GM12865 (cell line): ENCODE results near the gene MICAL3.

ENCODE experiments used
- DNase-seq: peaks from one replicate; pipeline ENCODE4 v3.0.0; 2010; ENCODE audit warnings: low read depth
- H3K4me3 ChIP-seq: 2 replicates; pipeline ENCODE4 v1.5.1; 2011; ENCODE audit warnings: mild to moderate bottlenecking, low read depth, low read length, control low read depth
- CTCF ChIP-seq: IDR thresholded peaks from 2 replicates; pipeline ENCODE4 v1.5.1; 2011; ENCODE audit warnings: low read length, control low read depth, low read depth, inconsistent platforms; ENCODE audit not compliant: insufficient read depth; ENCODE audit errors: missing control alignments

The MICAL3 gene

DNA sequence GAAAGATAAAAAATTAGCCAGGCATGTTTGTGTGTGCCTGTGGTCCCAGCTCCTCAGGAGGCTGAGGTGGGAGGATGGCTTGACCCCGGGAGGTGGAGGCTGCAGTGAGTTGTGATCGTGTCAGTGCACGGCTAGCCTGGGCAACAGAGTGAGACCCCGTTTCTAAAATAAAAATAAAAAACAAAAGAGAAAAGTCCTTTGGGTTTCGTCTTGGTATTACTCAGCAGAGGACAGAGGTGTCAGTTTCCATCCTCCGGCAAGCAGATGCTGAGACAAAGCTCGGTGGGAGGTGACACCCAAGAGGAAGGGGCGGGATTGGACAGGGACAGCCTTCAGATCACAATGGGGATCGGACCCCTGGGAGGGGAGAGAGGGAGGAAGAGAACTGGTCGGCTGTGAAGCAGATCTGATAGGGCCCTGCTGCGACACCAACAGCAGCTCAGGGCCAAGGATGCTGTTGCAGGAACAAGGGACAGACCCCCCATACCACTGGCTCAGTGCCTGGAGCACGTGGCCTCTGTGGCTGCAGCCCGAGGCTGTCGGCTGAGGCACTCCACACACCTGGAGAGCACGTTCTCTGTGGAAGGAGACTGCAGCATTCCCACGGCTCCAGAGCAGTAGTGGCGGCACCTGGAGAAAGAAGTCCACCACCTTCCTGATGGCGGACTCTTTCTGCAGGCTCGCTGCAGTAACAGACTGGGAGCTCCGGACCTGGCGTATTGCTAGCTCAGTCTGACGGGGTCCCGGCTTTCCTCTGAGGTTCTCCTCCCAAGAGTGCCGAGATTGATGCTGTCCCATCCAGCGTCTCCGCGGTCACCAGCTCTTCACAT lies 244.9 kb downstream of the MICAL3 start:
- no peak for TF ChIP-seq CTCF
- peak overlapping the region; percentile 90 for H3K4me3 ChIP-seq
- DNase-seq, result peak; percentile 92

- no peak for DNase-seq
- TF ChIP-seq CTCF, result no peak
- H3K4me3 ChIP-seq, result peak overlapping the region; percentile 90
These were observed 245.9 kb downstream of the MICAL3 start for GRCh38 chr22:17778412-17778976.

- peak overlapping the region; percentile 90 for H3K4me3 ChIP-seq
- DNase-seq, result no peak
- no peak for TF ChIP-seq CTCF
These were observed 246.7 kb downstream of the MICAL3 start for GRCh38 chr22:17777717-17778044.

- peak overlapping the region; percentile 90 for H3K4me3 ChIP-seq
- TF ChIP-seq CTCF, result no peak
- DNase-seq, result peak; percentile 95
These were observed 247.2 kb downstream of the MICAL3 start for GRCh38 chr22:17777005-17777716.

DNA sequence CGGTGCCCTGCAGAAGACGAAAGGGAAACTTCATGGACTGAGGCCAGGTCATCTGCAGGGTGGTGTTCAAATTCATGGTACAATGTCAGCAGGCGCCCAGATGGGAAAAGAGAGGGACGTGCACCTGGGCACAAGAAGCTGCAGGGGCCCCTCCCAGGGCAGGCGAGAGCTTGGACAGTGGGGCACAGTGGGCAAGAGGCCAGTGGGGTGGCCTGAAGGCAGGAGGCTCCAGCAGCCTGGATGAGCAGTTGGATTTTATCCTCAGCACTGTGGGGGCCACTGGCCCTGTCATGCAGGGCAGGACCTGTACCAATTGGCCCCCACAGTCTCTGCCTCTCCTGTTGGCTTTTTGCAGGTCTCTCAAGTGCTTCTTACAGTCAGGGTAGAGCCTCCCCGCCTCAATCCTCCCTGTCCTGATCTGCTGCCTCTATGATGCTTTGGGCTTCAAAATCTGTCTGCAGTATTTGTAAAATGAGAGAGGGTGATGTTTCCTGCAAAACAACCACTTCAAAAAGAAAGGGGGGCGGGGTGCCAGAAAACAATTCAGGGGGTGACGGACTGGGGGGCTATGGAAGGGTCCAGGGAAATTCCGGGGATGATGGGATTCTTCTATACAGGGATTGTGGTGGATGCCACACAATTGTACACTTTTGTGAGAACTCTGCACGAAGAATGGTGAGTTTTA lies 248.4 kb downstream of the MICAL3 start:
- no peak for TF ChIP-seq CTCF
- H3K4me3 ChIP-seq, result no peak overlapping the region
- DNase-seq, result no peak

DNA sequence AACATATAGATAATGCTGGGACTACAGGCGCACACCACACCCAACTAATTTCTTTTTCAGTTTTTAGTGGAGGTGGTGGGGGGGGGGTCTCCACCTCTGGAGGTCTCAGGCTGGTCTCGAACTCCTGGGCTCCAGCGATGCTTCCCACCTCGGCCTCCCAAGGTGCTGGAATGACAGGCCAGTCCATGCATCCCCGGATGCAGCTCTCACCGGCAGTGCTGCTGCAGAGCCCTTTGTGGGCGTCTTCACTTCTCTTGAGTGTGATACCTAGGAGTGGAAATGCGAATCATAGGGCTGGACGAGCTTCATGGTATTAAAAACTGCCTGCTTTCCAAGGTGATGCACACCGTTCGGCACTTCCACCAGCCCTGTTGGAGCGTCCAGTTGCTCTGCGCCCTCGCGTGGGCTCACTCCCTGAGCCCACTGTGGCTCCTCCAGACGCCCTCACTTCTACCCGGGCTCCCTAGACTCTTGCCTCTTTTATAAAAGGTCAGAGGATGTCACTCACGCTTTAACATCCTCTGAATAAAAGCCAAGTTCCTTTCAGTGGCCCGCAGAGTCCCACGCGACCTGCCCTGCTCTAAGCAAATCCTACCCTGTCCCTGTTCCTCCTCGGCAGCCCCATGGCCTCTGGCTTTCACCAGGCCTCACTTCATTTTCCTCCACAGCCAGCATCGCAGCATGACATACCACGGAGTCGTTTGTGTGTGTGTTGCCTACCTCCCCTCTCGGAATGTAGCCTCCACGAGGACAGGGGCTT lies 249.3 kb downstream of the MICAL3 start:
- TF ChIP-seq CTCF, result no peak
- DNase-seq, result no peak
- H3K4me3 ChIP-seq, result peak overlapping the region; percentile 21; the same call in 1 of the 2 replicates
